GM21619 (cell line): Measurements from ENCODE around the gene PTTG1IP.
"Not testable (repeated sequence)": the region's sequence is repeated elsewhere in the genome, so short reads cannot be mapped to it uniquely, and the experiment has no call there.

Experiments used
- ATAC-seq: cut with Tn5 transposase; IDR thresholded peaks from one replicate; pipeline ENCODE4 v1.9.1; 2021; ENCODE audit not compliant: unreplicated experiment

PTTG1IP gene

GRCh38 chr21:44846224-44846484 is 27.3 kb downstream of the PTTG1IP start:
- ATAC-seq = no peak

DNA sequence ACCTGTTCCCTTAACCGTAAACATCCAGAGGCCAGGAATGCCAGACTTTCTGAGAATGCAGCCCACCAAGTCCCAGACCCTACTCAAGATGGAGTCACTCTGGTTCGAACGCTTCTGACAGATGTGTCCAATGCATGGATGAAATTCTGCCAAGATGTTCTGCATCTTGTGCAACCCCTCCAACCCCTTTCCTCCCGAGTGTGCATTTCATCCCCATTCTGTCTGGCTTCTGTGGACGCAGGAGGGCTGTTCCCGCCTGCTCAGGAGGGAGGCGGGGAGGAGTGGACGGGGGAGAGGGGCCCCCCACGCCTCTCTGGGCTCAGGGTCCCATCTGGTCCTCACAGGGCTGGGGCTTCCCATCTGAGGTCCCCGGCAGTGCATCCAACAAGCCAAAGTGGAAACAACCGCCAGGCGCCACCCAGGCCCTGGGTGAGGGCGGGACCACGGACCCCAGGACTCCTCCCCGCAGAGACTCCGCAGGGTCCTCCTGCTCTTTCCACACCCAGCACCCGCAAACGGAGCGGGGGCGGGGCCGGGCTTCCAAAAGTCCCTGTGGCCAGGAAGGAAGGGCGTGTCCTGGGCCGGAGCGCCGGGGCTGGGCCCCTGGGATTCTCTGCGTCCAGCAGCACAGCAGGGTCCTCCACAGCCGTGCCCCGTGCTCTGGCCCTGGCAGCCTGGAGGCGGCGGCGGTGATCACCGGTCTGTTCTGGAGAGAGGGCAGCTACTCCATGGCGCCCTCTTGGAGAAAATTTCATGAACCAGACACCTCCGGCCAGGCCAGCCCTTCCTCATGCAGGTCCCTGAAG is 27.9 kb downstream of the PTTG1IP start:
- ATAC-seq = no peak

GRCh38 chr21:44844256-44844655 is 29.2 kb downstream of the PTTG1IP start:
- no peak for ATAC-seq

DNA sequence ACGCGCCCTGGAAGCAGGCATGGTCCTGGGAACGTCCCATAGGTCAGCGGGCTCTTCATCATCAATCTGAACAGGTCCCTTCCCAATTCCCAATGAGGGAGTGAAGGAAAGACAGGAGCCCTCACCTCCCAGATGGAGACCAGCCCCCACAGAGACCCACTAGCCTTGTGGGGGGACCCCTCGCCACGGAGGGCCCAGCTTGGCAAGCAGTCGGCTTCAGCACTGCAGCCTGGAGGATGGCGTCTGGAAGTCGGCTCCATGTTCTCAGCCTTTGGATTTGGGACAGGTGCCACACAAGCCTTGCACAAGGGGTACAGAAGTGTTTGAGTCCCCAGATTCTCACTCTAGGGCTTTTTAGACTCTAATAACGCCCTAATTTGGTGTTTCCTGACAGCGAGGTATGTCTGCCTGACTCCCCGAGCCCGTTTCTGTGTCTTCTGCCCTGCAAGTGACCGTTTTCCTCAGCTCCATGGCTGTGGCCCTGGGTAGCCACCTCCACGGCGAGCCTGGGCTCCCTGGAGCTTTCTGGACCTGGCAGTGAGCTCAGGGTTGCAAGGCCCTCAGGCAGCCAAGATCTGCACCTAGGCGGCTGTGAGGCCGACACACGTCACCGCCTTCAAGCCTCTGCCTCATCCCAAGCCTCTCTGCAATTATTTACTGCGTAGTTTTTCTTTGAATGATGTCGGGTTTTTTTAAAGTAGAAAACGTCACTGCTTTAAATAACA is 30.6 kb downstream of the PTTG1IP start:
- no peak for ATAC-seq

DNA sequence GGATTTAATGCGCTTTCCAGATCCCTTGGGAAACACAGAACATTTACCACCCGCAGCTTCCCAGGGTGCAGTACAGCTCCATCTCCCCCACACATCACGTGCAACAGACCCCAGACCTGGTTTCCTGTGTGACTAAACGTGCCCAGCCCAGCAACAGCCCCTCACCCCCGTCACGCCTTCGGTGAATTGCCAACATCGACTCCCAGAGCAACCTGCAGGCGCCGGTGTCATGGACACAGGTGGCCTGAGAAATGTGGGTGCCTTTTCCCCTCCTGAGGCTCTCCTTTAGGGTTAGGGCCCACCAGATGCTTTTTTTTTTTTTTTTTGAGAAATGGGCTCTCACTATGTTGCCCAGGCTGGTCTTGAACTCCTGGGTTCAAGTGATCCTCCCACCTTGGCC is 31.4 kb downstream of the PTTG1IP start:
- ATAC-seq = no peak

DNA sequence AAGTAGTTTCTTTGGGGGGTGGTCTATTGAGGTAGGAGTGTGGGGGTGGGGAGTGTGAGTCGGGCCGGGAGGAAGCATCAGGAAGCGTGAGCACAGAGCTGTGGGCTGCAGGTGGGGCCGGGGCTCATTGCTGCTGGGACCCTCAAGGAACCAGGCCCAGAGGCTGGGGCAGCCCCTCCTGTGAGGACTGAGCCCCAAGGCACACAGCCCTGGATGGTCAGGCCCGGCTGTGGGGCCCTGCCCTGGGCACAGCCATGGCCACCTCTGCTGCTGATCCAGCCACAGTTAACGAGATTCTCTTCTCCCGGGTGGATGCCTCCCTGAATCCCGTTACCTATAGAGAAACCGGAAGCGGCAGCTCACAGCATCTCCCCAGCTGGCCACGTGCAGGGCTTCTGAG is 32.7 kb downstream of the PTTG1IP start:
- no peak for ATAC-seq

DNA sequence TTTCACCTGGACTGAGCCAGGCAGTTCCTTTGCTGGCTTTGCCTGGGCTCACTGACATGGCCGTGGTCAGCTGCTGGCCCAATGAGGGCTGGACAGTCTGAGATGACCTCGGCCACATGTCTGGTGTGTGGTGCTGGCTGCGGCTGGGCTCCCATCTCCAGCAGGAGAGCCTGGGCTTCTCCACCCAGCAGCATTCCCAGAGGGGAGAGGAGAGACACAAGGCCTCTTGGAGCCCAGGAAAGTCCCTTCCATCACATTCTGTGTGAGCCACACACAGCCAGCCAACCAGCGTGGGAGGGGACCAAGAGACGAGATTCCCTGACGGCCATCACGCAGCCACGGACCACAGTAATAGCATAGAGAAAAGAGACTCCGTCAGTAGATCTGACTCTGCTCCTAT is 34.5 kb downstream of the PTTG1IP start:
- no peak for ATAC-seq

DNA sequence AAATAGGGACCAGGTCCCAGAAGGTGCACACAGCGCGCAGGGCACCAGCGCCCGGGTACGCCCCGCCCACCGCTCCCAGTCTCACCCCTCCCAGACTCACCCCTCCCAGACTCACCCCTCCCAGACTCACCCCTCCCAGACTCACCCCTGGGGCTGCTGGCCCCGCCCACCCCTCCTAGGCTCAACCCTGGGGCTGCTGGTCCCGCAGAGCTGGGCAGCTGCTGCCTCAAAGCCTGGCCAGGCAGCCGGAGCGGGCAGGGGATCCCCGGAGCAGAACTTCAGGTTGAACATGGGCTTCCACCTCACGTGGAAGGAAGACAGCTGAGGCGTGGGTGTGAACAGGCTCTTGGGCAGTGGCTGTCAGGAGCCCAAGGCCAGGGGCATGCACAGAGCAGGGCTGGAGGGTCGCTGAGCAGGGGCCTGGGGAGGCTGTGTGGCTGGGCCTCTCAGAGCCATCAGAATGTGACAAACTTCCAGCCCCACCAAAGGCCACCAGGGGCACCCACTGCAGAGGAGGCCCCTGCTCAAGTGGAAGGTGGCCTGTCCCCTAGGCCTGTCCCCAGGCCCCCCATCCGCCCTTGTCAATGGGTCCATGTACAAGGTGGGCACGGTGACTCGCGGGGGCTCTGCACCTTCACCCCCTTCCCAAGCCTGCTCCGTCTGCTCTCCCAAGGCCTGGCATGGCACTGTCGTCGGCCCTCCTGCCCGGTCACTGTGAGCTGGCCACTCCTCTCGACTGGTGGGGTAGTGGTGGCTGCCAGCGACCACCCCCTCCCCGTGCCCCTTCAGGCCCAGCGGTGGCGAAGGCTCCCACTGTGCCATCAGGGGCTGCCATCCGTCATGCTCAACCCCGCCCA is 35.2 kb downstream of the PTTG1IP start:
- ATAC-seq = no peak

GRCh38 chr21:44837537-44837936 is 36.0 kb downstream of the PTTG1IP start:
- no peak for ATAC-seq

- ATAC-seq = no peak
These were observed 36.6 kb downstream of the PTTG1IP start for GRCh38 chr21:44836666-44837471.

- no peak for ATAC-seq
These were observed 37.2 kb downstream of the PTTG1IP start for GRCh38 chr21:44836349-44836665.

DNA sequence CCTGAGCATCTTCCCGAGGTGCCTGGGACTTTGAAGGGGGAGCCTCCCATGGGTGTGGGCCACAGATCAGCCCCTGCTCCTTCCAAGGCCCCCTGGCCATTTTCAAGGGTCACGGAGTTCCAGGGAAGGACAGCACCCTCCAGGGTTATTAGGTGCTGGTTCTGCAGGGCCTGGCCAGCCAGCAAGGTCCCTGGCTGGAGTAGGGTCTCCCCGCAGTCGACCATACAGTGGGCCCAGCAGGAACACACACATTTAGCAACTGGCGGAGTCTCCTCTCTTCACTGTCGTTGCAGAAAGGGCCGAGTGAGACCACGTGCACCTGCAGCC is 37.9 kb downstream of the PTTG1IP start:
- ATAC-seq = no peak

DNA sequence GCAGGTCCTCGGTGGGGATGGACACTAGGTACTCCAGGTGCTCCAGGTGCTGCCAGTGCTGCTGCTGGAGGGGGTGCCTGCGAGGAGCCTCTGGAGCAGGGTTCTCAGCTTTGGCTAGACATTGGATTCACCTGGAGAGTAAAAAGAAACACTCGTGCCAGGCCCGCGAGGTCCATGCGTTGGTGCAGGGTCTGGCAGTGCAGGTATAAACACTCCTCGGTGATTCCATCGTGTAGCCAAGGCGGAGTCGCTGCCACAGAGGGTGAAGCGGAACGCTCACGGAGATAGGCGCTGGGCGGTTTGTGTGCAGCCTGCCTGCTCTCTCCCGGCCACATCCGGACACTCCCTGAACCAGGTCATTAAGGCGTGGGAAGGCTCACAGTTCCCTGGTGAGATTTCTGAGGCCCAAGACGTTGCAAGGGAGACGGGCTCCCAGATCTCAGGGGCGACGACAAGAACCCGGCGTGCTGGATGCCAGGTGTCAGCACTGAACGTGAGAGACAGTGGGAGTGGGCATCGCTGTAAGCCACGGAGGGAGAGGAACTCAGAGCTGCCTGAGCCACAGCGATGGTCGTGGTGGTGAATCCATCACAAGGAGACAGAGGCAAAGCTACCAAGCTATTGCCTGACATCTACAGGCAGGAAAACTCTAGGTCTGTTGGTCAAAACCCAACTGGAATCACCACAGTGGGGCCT is 38.4 kb downstream of the PTTG1IP start:
- ATAC-seq = no peak

DNA sequence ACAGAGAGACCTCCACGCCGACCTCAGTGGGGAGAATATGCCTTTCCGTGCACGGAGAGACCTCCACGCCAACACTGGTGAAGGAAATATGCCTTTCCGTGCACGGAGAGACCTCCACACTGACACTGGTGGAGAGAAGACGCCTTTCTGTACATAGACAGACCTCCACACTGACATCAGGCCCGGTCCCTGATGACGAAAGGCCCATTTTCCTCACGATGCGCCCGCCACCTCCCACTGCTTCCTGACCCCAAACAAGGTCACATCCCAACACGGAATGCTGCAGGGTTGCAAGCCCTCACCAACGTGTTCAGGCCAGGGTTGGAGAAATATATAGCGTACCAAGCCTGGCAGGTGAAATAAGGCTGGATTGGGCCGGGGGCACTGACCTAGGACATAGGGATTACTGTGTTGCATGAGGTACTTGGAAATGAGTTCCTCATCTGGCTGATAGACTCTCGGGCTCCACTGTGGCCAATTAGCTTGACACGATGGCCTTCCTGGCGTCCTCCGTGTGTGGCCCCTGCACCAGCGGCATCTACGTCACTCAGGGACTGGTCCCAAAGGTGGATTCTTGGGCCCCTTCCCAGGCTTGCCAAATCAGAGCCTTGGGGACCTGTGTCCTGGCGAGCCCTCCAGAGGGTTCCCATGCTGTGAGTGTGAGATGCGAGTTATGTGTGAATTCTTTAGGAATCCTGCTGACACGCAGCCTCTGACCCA is 39.1 kb downstream of the PTTG1IP start:
- ATAC-seq = no peak

GRCh38 chr21:44833663-44834062 is 39.8 kb downstream of the PTTG1IP start:
- ATAC-seq = no peak

- not testable (repeated sequence) for ATAC-seq
These were observed 40.8 kb downstream of the PTTG1IP start for GRCh38 chr21:44832516-44833255.

DNA sequence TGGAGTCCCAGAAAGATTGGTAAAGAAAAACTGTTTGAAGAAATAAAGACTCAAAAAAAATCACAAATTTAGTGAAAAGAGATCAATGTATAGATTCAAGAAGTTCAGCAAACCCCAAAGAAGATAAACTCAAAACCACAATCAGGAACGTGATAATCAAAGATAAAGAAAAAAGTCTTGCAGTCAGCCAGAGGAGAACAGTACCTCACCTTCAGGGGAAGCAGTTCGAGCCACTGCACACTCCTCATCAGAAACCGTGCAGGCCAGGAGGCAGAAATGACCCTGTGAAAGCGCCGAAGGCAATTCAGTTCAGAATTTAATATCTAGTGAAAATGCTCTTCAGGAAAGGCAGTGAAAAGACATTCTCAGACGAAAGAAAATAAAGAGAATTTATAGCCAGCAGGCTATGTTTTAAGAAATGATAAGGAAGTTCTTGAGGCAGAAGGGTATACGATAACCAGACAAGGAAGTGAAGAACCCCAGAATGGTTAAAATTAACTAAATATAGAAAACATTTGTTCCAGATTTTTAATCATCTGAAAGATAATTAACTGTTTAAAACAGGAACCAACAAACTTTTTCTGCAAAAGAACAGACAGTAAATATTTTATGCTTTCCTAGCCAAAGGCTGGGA is 42.1 kb downstream of the PTTG1IP start:
- ATAC-seq = no peak

DNA sequence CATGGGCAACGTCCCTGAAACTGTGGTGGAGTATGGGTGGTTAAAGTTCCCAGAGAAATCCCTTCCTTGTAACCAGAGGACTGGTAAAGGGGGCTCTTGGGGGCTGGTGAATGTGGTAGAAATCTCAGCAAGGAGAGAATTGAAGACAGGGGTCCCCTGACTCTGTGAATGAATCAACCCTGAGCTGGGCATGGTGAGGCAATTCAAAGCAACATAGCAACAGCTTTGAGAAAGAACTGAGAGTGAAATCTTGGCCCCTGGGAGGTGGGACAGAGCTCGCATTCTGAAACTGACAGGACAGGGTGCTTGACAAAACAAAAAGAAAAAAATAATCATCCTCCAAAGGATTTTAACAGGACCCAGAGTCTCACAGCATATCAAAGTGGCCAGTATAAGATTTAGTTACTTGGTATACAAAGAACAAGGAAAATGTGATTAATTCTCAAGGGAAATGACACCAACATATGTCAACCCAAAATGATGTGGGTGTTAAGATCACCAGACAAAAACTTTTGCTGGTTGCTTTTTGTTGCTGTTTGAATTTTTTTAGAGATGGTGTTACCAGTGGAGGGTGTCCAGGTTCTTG is 43.9 kb downstream of the PTTG1IP start:
- no peak for ATAC-seq
